Hippocampal formation (tissue), 2 donors: Measurements from ENCODE around the gene KLHL28.

Experiments
- DNase-seq, 2 donors: peaks; one replicate each; lab custom pipeline; 2025; lab: John Stamatoyannopoulos, UW

KLHL28 gene, protein sequence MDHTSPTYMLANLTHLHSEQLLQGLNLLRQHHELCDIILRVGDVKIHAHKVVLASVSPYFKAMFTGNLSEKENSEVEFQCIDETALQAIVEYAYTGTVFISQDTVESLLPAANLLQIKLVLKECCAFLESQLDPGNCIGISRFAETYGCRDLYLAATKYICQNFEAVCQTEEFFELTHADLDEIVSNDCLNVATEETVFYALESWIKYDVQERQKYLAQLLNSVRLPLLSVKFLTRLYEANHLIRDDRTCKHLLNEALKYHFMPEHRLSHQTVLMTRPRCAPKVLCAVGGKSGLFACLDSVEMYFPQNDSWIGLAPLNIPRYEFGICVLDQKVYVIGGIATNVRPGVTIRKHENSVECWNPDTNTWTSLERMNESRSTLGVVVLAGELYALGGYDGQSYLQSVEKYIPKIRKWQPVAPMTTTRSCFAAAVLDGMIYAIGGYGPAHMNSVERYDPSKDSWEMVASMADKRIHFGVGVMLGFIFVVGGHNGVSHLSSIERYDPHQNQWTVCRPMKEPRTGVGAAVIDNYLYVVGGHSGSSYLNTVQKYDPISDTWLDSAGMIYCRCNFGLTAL

DNA sequence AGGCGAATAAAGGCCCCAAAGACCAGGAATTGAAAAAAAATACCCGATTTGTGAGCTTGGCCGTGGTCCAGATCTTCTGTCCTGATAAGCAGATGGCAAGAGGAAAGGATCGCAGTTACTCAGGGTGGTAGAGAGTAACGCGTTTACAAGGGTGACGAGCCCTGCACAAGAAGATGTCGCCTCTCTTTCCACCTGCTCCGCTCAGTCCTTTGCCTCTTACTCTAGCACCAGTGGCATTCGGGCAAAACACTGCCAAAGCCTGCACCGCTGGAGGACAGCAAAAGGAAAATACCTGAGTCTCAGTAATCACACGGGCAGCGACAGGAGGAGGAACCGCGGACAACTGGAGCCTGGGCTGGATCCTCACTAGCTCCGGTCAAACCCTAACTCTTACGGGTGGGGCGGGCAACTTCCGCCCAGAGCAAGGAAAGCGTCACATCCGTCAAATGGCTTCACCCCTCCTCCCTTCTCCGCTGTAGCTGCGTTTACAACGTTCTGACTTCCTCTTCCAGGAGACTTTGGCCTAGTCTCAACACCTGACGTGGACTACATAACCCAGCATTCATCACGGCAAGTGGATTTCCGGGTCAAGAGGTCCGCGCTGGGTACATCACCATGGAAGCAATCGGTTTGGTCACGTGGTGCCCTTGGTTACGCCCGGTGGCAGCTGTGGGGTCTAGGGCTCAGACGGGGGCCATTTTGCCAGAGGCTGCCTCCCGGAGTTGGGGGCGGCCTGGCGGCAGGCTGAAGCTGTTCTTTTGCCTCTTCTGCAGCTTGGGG is at the start of gene KLHL28, which contains the start of gene TOGARAM1:
TSS of gene KLHL28 (minus strand) at position 394 of the 780 bp plus-strand sequence. CDS start 16,019 bp downstream, outside the sequence.
TSS of gene TOGARAM1 (plus strand) at position 637 of the 780 bp plus-strand sequence. CDS start 232 bp downstream, outside the sequence.
- DNase-seq: peak; percentile 100

DNA sequence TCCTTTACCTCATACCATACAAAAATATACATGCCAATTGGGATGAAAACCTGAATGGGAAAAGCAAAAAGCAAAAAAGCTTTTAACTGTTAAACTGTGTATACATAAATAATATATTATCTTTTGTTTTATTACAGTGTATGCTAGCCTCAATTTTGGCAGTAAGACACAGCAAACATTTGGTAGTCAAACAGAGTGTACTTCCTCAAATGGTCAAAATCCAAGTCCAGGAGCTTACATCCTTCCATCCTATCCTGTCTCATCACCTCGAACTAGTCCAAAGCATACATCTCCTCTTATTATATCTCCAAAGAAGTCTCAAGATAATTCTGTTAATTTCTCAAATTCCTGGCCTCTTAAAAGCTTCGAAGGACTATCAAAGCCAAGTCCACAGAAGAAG is 42.2 kb upstream of the KLHL28 start:
- DNase-seq: no peak

DNA sequence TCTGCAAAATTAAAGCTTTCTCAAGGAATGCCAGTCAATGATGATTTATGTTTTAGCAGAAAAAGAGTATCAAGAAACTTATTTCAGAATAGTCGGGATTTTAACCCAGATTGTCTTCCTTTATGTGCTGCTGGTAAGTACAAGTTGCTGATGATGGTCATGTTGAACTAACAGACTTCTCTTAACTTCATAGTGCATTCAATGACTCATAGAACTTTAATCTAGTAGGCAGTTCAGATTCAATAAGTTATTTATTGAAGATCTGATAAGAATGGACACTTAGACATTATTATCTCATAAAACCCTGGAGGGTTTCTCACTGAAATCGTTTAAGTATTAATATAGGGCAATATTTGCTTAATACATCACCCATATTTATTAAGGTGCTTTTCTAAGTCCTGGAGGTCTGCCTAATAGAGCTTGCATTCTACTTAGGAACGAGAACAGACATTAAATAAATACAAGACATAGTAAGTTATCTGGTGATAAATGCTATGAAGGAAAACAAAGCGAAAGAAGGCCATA is 34.1 kb upstream of the KLHL28 start:
- DNase-seq: no peak

DNA sequence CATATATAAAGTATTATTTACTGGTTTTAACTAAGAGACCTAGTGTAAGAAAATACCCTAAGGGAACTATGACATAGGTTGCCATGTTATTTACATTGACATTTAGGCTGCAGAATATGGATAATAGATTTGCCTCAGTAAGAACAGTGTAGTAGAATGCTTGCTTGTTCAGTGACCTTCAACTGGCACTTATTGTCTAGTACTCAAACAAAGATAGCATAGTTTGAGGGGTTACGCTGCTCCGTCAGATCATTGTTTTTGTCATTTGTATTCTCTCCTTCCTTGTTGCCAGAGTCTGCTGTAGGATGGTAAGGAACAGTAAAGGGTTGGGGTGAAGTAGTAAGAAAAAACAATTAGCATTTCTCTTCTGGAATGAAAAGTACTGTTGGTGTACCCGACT is 33.4 kb upstream of the KLHL28 start:
- peak in 1 of 2 donors; percentile 81 for DNase-seq

DNA sequence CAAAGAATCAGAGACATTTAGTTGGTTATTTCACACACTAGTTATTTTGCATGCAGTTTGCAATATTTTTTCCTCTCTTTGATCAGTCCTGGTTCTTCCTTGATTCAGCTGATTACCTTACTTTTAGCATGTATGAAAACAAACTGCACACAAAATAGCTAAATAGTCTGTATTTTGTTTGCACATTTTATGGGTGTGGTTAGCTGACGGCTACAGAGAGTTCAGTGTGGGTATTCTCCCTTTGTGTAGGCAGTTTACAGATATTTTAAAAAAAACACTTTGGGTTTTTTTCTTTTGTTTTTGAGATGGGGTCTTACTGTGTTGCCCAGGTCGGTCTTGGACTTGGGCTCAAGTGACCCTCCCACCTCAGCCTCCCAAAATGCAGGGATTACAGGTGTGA is 28.8 kb upstream of the KLHL28 start:
- DNase-seq: no peak

DNA sequence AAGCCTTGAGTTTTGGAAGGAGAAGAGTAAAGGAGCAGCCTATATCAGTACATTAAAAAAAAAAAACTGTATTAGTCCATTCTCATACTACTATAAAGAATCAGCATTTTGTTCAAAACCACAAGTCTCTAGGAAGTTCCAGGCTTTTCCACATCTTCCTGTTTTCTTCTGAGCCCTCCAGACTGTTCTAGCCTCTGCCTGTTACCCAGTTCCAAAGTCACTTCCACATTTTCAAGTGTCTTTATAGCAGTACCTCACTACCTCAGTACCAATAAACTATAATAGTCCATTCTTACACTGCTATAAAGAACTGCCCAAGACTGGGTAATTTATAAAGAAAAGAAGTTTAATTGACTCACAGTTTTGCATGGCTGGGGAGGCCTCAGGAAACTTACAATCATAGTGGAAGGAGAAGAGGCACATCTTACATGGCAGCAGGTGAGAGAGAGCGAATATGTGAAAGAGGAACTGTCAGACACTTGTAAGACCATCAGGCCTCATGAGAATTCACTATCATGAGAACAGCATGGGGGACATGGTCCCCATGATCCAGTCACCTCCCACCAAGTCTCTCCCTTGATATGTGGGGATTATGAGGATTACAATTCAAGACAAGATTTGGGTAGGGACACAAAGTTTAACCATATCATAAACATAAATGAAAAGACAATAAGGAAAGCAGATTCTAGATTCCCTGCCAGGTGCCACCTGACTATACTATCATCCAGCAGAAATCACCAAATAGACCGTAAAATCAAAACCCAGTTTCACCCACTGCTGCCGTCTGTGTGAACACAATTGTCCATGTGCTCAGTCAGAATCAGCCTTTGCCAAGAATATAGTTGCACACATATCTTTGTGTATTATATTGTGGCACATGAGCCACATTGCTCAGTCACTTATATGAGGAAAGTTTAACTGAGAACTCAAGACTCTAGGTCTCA is 28.0 kb upstream of the KLHL28 start:
- DNase-seq: no peak

DNA sequence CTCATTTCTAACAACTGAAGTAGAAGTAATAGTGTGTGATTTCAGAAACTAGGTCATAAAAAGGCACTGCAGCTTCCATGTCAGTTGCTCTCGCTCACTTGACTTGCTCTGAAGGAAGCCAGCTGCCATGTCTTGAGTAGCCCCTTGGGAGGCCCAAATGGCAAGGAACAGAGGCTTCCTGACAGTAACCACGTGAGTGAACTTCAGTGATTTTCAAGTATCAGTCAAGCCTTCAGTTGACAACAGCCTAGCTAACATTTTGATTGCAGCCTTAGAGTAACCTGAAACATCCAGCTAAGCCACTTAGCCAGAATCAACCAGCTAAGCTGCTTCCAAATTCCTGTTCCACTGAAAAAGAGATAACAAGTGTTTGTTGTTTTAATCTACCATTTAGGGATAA is 26.9 kb upstream of the KLHL28 start:
- DNase-seq: no peak

DNA sequence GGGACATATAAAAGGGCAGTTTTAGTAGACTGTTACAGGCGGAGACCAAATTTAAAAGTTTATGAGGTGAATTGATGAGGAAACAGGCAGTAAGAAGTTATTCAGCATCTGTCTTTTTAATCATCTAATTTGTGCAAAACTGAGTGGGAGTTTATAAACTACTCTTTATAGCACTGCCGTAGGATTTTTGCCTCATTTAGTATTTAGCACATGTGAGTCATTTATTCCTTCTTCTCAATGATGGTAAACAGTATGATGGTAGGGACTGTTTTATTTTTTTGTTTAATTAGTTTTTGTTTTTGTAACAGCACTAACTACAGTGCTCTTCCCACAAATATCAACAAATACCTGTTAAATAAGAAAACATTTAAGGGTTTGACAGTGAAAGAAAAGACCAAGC is 20.8 kb upstream of the KLHL28 start:
- DNase-seq: peak in 1 of 2 donors; percentile 24

DNA sequence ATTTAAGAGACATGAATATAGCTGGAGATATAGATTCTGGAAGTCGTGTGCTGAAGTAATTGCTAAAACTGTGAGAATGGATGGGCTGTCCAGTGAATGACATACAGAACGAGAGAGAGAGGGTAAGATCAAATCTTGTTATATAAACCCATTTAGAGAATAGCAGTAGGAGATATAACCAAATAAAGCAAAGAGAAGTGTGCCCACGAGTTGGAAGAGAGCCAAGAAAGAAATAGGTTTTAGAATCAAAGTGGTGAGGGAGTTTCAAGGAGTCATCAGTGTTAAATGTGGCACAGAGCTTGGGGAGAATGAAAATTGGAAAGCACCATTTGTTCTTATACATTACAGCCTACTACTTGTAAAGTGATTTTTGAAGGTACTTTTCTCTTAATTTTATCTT is 19.5 kb upstream of the KLHL28 start:
- no peak for DNase-seq

DNA sequence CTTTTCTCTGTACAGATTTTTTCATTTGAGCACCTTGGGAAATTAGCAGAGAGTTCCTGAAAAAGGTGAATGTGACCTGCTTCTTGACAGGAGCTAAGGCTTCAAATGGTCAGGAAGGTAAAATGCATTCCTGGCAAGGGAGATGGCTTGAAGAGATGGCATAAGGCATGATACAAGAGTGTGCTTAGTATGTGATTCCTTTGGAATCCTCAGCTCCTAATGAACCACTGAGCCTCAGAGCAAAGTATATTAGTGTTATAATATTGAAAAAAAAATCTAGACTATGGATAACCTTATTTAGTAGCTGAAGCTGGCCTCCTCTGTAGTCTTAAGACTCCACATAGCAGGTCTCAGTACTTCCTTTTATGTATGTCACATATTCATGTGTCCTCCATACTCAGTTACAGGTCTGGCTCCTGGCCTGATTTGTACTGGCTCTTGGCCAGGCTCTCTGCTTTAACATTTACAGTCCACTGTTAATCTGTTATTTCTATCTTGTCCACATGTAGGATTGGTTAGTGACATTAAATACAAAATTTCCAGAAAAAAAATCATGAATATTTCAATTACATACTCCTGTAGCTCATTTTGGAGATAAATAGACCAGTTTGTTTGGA is 18.1 kb upstream of the KLHL28 start:
- DNase-seq: no peak

DNA sequence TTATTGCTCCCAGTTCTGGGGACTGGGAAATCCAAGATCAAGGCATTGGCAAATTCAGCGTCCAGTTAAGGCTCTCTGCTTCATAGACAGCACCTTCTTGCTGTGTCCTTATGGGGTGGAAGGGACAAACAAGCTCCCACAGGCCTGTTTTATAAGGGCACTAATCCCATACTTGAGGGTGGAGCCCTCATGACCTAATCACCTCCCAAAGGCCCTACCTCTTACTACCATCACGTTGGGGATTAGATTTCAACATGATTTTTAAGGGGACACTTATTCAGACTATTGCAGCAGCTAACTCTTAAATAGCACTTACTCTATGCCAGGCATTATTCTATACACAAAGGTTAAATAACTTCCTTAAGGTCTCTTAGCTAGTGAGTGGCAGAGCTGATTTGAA is 17.5 kb upstream of the KLHL28 start:
- DNase-seq: no peak

DNA sequence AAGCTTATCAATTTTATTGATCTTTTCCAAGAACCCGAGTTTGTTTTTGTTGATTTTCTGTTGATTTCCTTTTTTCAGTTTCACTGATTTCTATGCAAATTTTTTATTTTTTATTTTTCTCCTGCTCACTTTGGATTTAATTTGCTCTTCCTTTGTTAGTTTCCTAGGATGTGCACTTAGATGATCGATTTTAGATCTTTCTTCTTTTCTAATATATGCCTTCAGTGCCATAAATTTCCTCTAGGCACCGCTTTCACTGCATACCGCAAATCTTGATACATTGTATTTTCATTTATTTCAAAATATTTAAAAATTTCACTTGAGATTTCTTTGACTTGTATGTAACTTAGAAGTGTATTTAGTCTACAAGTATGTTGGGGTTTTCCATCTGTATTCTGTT is 9.7 kb upstream of the KLHL28 start:
- no peak for DNase-seq

DNA sequence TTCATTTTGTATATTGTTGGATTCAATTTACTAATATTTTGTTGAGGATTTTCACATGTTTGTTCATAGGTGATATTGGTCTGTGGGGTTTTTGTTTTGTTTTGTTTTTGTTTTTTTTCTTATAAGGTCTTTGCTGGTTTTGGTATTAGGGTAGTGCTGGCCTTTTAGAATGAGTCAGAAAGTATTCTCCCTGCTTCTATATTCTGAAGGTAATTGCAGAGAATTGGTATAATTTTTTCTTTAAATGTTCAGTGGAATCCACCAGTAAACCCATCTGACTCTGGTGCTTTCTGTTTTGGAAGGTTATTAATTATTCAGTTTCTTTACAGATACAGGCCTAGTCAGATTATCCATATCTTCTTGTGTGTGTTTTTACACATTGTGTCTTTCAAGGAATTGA is 9.2 kb upstream of the KLHL28 start:
- no peak for DNase-seq

DNA sequence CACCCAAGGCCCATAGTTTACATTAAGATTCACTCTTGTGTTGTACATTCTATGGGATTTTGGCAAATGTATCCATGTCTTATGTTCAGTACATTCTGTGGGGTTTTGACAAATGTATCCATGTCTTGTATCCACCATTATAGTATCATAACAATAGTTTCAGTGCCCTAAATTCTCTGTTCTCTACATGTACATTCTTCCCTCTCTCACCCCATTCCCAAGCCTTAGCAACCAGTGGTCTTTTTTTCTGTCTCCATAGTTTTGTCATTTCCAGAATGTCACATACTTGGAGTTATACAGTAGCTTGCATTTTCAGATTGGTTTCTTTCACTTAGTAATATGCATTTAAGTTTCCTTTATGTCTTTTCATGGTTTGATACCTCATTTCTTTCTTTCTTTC is 7.0 kb upstream of the KLHL28 start:
- no peak for DNase-seq

DNA sequence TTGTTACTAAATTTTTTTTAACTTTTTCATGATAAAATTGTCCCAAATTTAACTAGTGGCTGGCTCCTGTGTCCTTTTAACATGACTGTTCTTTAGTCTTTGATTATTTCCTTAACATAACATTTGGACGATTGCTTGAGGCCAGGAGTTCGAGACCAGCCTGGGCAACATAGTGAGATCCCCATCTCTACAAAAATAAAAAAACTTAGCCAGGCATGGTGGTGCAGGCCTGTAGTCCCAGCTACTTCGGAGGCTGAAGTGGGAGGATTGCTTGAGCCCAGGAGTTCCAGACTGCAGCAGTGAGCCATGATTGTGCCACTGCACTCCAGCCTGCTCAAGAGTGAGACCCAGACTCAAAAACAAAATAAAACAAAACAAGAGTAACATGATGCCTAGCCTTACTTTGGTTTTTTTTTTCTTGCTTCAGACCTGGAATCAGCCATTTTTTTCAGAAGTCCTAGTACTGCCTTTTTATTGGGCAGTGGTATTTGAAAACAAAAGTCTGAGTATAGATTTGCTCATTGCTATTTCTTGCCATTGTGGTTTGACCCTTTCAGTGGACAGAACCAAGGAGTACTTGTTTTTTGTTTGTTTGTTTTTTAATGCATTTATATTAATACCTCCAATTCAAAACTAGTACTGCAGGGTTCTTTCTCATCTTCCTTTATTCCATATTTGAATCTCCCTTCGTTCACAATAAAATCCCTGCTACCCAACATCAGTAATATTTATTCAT is 5.0 kb upstream of the KLHL28 start:
- DNase-seq: no peak

DNA sequence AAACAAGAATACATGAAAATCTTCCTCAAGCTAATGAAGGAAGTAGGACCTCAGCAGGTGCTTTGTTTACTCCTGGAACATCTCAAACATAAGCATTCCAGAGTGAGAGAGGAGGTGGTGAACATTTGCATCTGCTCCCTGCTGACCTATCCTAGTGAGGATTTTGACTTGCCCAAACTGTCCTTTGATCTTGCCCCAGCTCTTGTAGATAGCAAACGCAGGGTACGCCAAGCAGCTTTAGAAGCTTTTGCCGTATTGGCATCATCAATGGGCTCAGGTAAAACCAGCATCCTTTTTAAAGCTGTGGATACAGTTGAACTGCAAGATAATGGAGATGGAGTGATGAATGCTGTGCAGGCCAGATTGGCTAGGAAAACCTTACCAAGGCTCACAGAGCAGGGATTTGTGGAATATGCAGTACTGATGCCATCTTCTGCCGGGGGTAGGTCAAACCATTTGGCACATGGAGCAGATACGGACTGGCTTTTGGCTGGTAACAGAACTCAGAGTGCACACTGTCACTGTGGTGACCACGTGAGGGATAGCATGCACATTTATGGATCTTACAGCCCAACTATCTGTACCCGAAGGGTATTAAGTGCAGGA is 2.1 kb upstream of the KLHL28 start:
- peak; percentile 19 to 40 for DNase-seq

DNA sequence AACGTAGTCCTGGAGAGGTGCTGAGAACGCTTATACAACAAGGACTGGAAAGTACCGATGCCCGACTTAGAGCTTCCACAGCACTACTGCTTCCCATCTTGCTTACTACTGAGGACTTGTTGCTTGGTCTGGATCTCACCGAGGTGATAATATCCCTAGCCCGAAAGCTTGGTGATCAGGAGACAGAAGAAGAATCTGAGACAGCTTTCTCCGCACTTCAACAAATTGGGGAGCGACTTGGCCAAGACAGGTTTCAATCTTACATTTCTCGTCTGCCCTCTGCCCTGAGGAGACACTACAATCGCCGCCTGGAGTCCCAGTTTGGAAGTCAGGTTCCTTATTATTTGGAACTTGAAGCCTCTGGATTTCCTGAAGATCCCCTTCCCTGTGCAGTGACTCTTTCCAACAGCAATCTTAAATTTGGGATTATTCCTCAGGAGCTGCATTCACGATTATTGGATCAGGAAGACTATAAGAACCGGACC is 1.3 kb upstream of the KLHL28 start:
- no peak for DNase-seq

DNA sequence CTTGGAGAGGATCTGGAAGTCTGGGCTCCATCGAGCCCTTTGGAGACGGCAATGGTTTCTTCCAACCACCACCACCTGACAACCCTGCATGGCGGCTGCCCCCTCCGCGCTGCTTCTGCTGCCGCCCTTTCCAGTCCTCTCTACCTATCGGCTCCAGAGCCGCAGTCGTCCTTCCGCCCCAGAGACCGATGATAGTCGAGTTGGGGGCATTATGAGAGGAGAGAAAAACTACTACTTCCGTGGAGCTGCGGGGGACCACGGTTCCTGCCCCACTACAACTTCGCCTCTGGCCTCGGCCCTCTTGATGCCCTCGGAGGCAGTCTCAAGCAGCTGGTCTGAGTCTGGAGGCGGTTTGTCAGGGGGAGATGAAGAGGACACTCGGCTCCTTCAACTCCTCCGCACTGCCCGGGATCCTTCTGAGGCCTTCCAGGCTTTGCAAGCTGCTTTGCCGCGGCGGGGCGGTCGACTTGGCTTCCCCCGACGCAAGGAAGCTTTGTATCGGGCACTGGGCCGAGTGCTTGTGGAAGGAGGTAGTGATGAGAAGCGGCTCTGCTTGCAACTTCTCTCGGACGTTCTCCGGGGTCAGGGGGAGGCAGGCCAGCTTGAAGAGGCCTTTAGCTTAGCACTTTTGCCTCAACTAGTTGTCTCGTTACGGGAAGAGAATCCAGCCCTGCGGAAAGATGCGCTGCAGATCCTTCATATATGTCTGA is 742 bp upstream of the KLHL28 start:
- peak; percentile 44 to 59 for DNase-seq

DNA sequence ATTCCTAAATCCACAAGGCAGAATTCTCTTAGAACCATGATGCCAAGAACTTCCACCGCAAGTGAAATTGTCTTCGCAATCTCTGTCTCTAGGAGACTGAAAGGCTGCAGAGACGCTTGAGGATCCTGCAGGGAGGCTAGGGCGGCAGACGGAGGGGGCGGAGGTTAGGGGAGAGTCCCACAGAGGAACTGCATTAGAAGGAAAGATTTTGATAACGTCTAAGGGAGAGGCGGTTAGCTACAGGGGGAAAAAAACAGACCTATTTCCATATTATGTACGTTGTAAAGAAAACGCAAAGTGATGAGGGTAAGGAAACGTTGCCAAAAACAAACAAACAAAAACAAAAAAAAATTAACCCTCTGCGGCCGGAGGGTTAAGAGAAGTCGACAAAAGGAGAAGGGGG is 595 bp downstream of the KLHL28 start:
- DNase-seq: peak; percentile 13 to 27
